ENCODE measurements around the gene PPIB. TPM values are rescaled to one million over a fixed set of nuclear protein-coding genes. Genes with fewer than 3 reads are reported as not detected.

The PPIB gene
- total and polyA plus RNA-seq, 12 donors, result 60.3 to 600 (median 88.1) TPM

DNA sequence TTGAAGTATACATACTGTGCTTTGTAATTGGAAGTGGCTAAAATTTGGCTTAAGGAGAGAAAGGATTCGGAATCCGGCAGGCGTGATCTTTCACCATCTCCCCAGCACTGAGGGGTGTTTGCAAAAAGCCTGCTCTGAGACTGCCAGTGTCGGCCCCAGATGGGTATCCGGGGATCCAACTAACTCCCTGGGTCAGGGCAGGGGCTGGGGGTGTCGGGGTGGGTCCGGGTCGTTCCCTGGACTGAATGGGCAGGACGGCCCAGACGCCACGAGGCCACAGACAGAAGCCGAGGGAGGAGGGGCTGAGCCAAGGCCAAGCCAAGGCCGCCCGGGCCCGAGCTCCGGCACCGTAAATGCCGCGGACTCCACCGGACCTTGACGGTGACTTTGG is 349 bp downstream of the PPIB start:
- H3K36me3 ChIP-seq, result peaks cover 0 to 44% (median 42%) of the 10 kb centered on the region in 9 donors
- H3K27me3 ChIP-seq, result no peaks in the 10 kb centered on the region
- peak overlapping the region; percentile 76 to 95 (median 90) for H3K27ac ChIP-seq
- ATAC-seq, result peak; percentile 24 to 61 (median 48)
- no peak for DNase-seq
- TF ChIP-seq, protein P1, sequence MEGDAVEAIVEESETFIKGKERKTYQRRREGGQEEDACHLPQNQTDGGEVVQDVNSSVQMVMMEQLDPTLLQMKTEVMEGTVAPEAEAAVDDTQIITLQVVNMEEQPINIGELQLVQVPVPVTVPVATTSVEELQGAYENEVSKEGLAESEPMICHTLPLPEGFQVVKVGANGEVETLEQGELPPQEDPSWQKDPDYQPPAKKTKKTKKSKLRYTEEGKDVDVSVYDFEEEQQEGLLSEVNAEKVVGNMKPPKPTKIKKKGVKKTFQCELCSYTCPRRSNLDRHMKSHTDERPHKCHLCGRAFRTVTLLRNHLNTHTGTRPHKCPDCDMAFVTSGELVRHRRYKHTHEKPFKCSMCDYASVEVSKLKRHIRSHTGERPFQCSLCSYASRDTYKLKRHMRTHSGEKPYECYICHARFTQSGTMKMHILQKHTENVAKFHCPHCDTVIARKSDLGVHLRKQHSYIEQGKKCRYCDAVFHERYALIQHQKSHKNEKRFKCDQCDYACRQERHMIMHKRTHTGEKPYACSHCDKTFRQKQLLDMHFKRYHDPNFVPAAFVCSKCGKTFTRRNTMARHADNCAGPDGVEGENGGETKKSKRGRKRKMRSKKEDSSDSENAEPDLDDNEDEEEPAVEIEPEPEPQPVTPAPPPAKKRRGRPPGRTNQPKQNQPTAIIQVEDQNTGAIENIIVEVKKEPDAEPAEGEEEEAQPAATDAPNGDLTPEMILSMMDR (IDR thresholded peaks at IDR 0.05), result no peak
- intact Hi-C loops (cut with DNase I), result loop anchor here in 3 of 10 donors (2.0 to 10.0 kb wide), 3 partner anchors 70 to 222 kb away; partner anchors contain the start of genes CIAO2A (in 1 of the 3), CSNK1G1 (in 1 of the 3), PCLAF (in 1 of the 3) and TRIP4 (in 1 of the 3)
- 0 to 1% methylated on average over 21 of the region's 21 CpGs for WGBS, 2 donors
- H3K4me3 ChIP-seq, result peak overlapping the region; percentile 51 to 95 (median 92)
- peaks cover 27 to 61% (median 56%) of the 10 kb centered on the region in 9 donors for H3K4me1 ChIP-seq
- no peaks in the 10 kb centered on the region for H3K9me3 ChIP-seq

DNA sequence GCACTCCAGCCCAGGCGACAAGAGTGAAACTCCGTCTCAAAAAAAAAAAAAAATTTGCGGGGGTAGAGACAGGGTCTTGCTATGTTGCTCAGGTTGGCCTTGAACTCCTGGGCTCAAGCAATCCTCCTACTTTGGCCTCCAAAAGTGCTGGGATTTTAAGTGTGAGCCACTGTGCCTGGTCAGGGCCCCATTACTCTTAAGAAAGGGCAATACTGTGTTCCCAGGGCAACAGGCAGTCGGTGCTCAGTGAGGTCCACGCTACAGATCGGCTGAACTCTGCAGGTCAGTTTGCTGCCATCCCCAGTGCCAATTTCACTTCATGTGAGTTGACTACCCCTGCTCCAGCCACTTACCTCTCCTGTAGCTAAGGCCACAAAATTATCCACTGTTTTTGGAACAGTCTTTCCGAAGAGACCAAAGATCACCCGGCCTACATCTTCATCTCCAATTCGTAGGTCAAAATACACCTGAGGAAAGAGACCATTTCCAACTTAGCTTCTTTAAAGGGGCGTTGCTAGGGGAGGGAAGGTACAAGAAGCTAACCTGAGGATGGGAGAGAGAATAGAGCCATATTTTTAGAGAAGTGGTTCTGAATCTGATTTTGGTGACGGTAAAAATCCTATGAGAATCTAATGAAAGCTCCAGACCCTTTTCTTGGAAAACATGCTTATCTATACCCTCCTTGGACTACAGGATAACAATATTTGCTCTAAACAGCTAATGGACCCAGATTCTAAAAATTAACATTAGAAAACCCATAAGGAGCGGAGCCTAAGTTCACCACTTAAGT is 939 bp downstream of the PPIB start:
- H3K9me3 ChIP-seq, result no peaks in the 10 kb centered on the region
- H3K4me3 ChIP-seq, result peak overlapping the region; percentile 51 to 95 (median 92)
- no peaks in the 10 kb centered on the region for H3K27me3 ChIP-seq
- H3K36me3 ChIP-seq, result peaks cover 0 to 50% (median 43%) of the 10 kb centered on the region in 9 donors
- no peak for ATAC-seq
- intact Hi-C loops (cut with DNase I), result loop anchor here in 3 of 10 donors (2.0 to 10.0 kb wide), 3 partner anchors 69 to 223 kb away; partner anchors contain the start of genes CIAO2A (in 1 of the 3), CSNK1G1 (in 1 of the 3), PCLAF (in 1 of the 3) and TRIP4 (in 1 of the 3)
- DNase-seq, result no peak
- peak overlapping the region; percentile 76 to 95 (median 90) for H3K27ac ChIP-seq
- peaks cover 27 to 66% (median 62%) of the 10 kb centered on the region in 9 donors for H3K4me1 ChIP-seq
- TF ChIP-seq, protein P1 (IDR thresholded peaks at IDR 0.05), result no peak
- WGBS, 2 donors, result 42 to 53% methylated on average over 12 of the region's 12 CpGs

DNA sequence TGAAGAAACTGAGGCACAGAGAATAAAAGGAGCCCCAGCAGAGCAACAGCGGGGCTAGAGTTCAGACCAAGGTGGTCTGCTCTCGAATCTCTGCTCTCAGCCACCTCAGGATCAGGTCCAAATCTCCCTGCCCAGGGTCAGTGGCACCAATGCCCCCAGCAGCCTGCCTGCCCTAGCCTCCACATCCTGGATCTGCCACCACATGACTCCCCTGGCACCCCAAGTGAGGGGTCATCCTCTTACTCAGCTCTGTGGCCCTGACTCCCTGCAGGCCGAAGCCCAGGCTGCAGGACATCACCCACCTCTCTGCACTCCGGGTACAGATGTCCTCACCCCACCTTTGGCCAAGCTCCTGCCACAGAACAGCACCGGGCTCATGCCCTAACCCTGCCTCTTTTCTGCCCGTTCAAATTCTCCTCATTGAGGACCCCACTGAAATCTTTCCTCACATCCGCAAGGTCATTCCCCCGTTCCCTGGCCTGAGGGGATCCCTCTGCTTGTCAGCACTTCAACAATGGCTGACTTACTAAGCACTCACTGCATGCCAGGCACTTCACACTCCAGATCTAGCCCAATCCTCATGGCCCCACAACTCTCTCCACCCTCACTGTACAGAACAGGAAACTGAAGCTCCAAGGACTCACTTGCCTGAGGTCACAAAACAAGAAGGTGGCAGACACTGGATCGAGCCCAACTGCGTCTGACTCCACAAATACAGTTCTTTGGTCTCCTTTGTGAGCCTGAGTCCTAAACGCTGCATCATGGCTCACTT is 4.3 kb downstream of the PPIB start:
- WGBS, 2 donors, result 55 to 66% methylated on average over 11 of the region's 11 CpGs
- ATAC-seq, result peak in 2 of 8 donors; percentile 4 to 6
- no peaks in the 10 kb centered on the region for H3K27me3 ChIP-seq
- peak overlapping the region in 9 of 10 donors; percentile 28 to 86 (median 67) for H3K27ac ChIP-seq
- peaks cover 32 to 78% (median 60%) of the 10 kb centered on the region in 9 donors for H3K4me1 ChIP-seq
- H3K4me3 ChIP-seq, result no peak overlapping the region
- peak in 1 of 2 donors; percentile 36 for DNase-seq
- intact Hi-C loops (cut with DNase I), result loop anchor here in 3 of 10 donors (5.0 to 10.0 kb wide), 2 partner anchors 64 to 66 kb away; partner anchors contain the start of genes CIAO2A (in 3 of the 3) and SNX1 (in 2 of the 3)
- no peaks in the 10 kb centered on the region for H3K9me3 ChIP-seq
- TF ChIP-seq, protein P1 (IDR thresholded peaks at IDR 0.05), result no peak
- peaks cover 0 to 81% (median 60%) of the 10 kb centered on the region in 9 donors for H3K36me3 ChIP-seq
